HG02610 (cell line): Measurements from ENCODE around the gene TK2.
"Not testable (repeated sequence)": the region's sequence is repeated elsewhere in the genome, so short reads cannot be mapped to it uniquely, and the experiment has no call there.

Source experiments
- ATAC-seq: cut with Tn5 transposase; IDR thresholded peaks from one replicate; pipeline ENCODE4 v1.9.1; 2021; ENCODE audit warnings: mild to moderate bottlenecking, moderate library complexity; ENCODE audit not compliant: unreplicated experiment

The TK2 gene

DNA sequence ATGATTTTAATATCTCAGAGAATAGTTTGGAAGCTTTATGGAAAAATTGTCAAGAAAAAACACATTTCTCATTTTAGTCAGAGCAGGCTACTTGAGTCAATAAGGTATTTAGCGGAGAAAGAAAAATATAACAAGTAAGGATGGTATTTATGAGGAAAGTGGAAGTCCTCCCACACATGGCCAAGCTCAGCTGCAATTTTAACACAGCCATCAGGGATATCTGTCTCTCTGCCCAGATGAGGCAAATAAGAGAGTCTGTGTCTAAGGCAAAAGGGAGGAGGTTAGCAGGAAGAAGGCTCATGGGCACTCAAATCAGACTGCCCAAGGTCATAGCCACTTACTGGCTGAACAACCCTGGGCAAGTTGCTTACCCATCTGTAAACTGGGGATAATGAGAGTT is 24.2 kb upstream of the TK2 start:
- no peak for ATAC-seq

DNA sequence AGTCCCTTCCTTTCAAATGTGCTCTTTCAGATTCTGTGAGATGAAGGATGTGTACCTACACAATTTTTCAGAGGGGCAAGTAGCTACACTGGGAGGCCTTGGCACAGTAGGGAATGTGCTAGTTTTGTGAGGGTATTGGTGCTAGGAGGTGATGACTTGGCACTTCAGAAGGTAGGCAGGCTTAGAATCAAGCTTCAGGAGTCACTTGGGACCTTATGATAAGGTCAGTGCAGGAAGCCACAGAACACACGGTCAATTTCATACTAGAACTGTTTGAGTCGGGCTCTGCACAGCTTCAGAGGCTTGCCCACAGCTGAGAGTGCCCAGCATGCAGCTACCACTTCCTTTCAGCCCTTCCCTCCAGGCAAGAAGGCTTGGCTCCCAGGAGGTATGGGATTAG is 22.4 kb upstream of the TK2 start:
- no peak for ATAC-seq

- no peak for ATAC-seq
Observed at GRCh38 chr16:66569827-66570405, 20.0 kb upstream of the TK2 start.

- no peak for ATAC-seq
Observed at GRCh38 chr16:66569131-66569530, 19.2 kb upstream of the TK2 start.

- ATAC-seq = no peak
Observed at GRCh38 chr16:66568355-66568754, 18.4 kb upstream of the TK2 start.

DNA sequence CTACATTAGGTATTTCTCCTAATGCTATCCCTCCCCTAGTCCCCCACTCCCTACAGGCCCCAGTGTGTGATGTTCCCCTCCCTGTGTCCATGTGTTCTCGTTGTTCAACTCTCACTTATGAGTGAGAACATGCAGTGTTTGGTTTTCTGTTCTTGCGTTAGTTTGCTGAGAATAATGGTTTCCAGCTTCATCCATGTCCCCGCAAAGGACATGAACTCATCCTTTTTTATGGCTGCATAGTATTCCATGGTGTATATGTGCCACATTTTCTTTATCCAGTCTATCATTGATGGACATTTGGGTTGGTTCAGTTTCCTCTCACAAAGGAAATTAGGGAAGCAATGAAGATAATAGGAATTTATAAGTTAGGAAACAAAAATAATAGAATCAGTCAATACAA is 17.3 kb upstream of the TK2 start:
- not testable (repeated sequence) for ATAC-seq

DNA sequence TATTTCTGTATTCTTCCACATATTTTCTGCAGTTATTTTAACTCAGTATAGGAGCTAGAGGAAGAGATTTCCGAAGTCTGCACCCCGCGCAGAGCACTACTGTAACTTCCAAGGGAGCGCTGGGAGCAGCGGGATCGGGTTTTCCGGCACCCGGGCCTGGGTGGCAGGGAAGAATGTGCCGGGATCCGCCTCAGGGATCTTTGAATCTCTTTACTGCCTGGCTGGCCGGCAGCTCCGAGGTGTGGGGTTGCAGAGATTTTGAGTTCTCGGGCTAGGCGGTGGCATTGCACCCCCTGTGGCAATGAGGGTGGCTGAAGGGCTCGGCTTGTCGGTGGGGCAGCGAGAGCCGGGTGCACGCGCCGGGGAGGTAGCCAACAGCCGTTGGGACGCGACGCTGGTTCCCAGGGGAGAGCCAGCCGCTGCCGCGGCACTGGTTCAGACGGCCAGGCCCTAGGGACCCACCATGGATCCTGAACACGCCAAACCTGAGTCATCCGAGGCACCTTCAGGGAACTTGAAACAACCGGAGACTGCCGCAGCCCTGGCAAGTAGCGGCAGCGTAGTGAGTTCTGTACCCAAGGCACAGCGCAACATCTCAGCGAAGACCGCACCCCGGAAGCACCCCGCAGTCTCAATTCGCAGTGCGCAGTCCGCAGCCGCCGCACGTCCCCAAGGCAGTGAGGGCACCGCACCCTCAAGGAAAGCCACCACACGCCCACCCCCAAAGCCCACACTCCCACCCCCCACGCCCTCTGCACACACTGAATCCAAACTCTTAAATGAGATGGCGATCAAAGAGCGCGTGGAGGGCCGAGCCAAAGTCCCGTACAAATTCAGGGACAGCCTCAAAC is 16.4 kb upstream of the TK2 start, which contains the start of gene CMTM1:
Gene CMTM1, plus strand, starts transcription at position 389 of the 851 bp plus-strand sequence. Its CDS starts 75 bp downstream, at position 464.
- ATAC-seq = no peak

- peak; percentile 48 for ATAC-seq
Observed at GRCh38 chr16:66563574-66564334, 13.8 kb upstream of the TK2 start.

DNA sequence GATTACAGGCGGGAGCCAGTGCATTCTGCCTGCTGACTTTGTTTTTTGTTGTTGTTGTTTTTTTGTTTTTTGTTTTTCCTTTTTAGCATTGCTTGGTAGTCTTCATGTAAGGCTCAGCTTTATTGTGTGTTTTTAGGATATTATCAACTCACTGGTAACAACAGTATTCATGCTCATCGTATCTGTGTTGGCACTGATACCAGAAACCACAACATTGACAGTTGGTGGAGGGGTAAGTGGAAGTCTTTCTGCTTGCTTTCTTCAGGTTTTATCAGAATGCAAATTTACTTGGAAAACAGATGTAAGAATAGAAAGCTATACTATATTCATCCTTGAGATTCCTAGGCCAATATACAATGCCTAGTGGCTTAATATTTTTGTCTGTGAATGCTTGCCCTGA is 13.1 kb upstream of the TK2 start:
- no peak for ATAC-seq

GRCh38 chr16:66562409-66562808 is 12.5 kb upstream of the TK2 start:
- no peak for ATAC-seq

GRCh38 chr16:66561381-66562080 is 11.6 kb upstream of the TK2 start:
- ATAC-seq = no peak

GRCh38 chr16:66560107-66560506 is 10.2 kb upstream of the TK2 start:
- ATAC-seq = no peak

DNA sequence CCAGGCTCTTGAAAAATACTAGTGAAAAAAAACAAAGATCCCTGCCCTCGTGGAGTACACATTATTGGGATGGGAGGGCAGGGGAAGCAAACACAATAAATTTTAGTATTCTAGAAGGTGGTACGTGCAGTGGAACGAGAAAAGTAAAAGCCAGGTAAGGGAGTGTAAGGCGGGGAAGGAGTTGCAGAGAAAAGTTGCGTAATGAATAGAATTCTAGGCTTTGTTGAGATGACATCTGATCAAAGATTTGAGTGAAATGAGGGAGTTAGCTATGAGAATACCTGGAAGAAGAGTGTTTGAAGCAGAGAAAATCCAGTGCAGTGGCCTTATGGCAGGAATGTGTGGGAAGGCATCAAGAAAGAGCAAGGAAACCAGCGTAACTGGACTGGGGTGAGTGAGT is 4.6 kb upstream of the TK2 start:
- ATAC-seq = no peak

DNA sequence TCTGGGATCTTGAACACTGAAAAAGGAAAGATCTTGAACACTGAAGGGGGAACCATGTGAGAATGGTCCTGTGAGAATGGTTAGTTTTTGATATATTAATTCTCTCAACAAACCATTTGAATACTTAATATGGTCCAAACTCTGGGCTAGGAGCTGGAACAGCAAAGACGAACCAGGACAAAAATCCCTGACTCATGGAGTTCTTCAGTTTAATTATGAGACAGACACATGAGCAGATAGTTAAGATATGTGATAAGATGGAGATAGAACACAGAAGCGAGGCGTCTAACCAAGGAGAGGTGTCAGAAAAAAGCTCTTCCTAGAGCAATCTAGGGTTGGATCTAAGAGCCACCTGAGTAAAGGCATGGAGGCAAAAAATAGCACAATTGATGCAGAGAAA is 4.1 kb upstream of the TK2 start:
- ATAC-seq = no peak

GRCh38 chr16:66553223-66553622 is 3.3 kb upstream of the TK2 start:
- no peak for ATAC-seq

DNA sequence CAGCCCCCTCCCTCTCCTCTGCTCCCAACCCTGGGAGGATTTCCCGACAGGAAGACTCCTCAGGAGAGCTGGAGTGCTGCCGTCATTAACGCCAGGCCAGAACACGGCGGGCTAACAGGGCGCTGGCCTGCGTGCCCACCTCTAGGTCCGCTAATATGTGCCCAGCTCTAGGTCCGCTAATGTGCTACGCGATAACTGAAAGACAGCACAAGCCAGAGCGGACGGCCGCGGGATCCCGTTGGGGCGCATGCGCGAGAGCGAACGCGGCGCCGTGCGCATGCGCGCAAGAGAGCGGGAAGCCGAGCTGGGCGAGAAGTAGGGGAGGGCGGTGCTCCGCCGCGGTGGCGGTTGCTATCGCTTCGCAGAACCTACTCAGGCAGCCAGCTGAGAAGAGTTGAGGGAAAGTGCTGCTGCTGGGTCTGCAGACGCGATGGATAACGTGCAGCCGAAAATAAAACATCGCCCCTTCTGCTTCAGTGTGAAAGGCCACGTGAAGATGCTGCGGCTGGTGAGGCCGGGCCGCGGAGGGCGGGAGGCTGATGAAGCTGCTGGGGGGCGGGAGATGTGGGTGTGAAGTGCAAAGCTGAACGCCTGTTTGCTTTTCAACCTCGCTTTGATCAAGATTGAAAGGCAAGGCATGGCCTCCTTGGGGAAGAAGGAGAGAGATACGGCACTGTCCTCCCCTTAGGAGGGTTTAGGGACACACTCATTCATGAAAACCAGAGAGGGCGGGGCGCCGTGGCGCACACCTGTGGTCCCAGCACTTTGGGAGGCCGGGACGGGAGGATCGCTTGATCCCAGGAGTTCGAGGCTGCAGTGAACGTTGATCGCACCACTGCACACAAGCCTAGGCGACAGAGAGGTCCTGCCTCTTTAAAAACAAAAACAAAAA is 2.6 kb upstream of the TK2 start, which contains the start of gene CKLF:
Gene CKLF, plus strand, starts transcription at position 291 of the 892 bp plus-strand sequence. Its CDS starts 140 bp downstream, at position 431.
- peak; percentile 73 for ATAC-seq

GRCh38 chr16:66551788-66552285 is 1.9 kb upstream of the TK2 start:
- peak; percentile 4 for ATAC-seq

DNA sequence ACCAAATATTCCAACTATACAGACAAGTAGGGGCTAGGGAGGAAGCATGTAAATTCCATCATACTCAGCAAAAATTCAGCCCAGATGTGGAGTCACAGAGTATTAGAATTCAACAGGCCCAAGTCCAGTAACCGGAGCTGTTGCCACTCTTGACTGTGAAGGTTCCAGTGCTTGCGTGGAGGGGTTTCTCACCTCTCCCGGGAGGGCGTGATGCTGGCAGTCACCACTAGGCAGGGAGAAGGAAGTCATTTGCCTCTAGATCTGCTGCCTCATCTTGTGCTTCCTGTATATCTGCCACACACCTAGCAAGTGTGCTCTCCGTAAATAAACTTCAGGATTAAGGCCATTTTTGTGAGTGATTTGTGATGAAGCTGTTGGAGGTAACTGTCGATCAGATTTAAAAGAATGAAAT is 1.4 kb upstream of the TK2 start:
- ATAC-seq = no peak

DNA sequence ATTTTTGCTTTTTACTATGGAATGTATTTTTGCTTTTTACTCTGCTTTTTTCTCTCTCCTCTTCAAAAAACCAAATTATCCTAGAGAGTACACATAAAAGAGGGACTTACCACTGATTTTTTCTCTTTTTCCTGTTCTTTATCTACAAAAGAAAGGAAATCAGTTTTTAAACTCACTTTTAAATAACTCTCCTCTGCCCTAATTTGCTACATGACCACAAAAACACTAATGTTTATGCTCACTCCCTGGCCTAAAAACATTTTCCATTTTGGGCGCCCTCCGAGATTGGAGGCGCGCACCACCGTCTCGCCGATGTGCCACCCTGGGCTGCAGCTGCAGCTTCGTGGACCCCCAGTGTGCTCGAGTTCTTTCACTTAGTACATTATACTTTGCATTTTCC is 1.1 kb downstream of the TK2 start:
- no peak for ATAC-seq

- no peak for ATAC-seq
Observed at GRCh38 chr16:66548068-66548467, 1.9 kb downstream of the TK2 start.
